Amniotic stem cell (primary cell): Measurements from ENCODE around the gene SYTL1.

Source experiments
- DNase-seq: peaks from one replicate; lab custom pipeline; 2025; lab: John Stamatoyannopoulos, UW

The SYTL1 gene

DNA sequence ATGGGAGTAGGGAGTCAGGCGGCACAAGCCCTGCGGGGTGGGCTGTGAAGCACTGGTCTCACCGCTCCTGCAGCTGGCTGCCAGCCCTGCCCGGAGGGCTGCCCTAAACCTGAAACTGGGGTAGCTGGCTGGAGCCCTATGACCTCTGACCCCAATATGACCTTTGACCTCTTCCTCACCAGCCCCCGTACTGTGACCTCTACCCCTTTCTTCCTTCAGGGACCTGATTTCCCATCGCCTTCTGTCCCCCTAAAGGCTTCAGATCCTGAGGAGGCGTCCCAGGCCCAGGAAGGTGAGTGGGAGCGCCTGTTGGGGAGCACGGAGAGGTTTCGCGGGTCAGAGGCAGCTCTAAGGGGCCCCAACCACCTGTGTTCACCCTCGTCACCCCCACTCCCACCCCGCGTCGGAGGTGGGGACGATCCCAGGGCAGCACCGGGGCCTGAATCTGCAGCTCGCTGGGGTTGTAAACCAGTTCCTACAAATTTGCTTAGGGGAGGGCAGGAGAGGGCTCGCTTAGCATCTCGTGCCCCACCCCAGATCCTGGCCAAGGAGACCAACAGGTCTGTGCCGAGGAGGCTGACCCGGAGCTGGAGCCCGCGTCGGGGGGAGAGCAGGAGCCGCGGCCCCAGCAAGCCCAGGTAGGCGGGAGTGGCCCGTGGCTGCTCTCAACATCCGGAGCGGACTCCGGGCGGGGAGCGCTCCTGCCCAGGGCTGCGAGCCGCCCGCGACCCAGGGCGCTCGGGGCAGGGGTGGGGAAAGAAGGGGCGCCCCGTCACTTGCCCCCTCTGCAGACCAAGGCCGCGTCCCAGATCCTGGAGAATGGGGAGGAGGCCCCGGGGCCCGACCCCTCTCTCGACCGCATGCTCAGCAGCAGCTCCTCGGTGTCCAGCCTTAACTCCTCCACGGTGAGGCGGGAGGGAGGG, 7.3 kb downstream of the SYTL1 start:
- no peak for DNase-seq

DNA sequence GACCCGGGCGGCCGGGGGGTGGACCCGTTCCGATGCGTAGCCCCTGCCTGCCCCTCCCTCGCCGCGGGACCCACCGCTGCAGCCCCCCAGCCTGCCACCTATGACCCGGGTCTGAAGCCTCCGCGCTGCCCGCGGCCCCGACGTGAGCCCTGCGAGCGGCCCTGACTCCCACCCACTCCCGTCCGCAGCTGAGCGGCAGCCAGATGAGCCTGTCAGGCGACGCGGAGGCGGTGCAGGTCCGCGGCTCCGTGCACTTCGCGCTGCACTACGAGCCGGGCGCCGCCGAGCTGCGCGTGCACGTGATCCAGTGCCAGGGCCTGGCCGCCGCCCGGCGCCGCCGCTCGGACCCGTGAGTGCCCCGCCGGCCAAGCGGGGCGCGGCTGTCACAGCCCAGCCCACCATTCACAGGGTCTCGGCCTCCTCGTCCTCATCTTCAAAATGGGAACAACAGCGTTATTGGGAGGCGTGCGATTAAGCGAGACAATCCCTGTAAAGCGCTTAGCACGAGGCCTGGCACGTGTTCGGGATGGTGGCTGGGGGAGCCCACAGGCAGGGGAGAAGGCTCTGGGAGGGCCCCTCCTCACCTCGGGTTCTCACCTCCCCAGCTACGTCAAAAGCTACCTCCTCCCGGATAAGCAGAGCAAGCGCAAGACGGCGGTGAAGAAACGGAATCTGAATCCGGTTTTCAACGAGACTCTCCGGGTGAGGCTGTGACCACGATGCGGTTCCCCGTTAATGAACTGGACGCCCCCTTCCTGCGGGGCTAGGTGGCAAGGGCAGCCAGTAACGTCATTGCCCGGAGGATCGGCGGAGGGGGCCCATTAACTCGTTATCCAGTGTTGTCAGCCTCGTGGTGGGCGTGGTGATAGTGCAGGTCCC, 8.2 kb downstream of the SYTL1 start:
- DNase-seq: no peak

DNA sequence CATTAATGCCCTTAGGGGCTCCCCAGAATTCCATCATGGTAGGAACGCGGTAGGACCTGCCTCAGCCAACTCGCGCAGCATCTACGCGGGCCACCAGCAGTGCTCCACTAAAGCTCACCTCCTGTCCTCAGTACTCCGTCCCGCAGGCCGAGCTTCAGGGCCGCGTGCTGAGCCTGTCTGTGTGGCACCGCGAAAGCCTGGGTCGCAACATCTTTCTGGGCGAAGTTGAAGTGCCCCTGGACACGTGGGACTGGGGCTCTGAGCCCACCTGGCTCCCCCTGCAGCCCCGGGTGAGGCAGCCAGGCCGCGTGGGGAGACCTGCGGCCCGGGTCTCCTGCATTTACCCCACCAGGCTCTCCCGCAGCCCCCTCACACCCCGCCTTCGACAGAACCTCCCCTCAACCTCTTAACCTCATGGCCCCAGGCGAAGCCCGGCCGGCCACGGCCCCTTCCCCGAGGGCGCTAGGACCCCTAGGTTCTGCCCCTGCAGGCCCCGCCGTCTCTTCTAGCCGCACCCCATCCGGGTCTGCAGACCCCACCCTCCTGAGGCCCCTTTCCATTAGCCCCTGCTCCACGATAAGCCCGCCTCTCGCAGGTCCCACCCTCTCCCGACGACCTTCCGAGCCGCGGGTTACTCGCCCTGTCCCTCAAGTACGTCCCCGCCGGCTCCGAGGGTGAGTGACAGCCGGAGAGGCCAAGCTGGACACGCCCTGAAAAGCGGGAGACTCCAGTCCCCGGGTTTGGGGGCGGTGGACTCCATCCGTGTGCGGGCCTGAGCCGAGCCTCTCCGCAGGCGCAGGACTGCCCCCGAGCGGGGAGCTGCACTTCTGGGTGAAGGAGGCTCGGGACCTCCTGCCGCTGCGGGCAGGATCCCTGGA, 9.1 kb downstream of the SYTL1 start:
- no peak for DNase-seq

DNA sequence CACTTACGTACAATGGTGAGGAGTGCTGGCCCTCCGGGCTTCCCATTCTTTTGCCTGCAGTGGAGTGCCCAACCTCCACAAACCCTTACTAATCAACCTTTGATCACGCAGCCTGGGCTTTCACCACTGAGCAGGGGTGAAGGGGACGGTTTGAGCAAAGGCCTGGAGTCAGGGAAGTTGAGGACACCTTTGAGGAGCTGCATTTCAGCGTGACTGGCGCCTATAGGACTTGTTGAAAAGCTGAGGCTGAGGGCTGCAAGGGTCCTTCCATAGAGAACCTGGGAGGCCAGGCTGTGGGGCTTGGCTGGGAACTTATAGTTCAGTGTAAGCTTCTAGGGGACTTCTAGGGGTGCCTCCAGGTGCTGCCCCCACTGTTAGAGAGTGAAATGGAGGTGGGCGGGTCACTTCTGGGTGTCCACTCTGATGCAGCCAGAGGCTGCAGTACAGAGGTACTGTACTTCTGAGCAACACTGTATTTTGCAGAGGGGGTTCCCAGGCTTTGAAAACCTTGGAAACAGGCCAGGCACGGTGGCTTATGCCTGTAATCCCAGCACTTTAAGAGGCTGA, 9.8 kb downstream of the SYTL1 start:
- no peak for DNase-seq

DNA sequence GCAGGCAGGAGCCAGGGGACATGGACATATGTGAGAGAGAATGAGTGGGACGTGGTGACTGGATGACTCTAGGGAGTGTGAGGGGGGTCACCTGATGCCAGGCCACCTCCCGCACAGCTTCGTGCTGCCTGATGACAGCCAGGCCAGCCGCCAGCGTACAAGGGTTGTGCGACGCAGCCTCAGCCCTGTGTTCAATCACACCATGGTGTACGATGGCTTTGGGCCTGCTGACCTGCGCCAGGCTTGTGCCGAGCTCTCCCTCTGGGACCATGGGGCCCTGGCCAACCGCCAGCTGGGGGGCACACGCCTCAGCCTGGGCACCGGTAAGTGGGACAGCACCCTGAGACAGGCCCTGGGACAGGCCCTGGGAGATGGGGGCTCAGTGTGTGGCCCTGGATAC, 11.3 kb downstream of the SYTL1 start:
- no peak for DNase-seq

DNA sequence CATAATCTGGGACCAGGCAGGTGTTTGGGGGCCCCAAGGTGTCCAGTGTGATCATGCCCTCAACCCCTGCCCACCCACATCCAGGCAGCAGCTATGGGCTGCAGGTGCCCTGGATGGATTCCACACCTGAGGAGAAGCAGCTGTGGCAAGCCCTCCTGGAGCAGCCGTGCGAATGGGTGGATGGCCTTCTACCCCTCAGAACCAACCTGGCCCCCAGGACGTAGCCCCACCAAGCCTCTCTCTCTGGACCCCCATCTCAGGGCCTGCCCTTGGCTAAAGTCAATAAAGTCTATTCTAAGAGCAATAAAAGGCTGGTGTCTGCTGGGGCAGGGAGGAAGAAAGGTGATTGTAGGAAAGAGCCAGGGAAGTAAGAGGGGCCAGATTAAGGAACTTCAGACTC, 11.8 kb downstream of the SYTL1 start:
- no peak for DNase-seq

DNA sequence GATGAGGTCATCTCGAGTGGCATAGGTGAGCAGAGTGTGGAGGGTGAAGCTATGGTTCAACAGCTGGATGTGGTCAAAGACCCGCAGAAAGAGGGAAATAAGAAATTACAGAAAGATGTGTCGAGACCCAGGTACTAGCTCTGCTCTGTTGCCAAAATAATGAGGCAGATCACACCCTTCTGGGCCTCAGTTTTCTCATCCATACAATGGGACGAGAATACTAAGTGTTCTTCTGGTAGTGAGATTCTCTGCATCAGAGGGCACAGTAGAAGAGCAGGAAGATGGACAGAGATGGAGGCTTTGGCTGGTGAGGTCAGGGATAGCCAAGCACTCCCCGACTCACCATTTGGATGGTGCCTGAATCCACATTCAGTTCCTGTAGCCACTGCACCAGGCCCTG, 13.9 kb downstream of the SYTL1 start:
- DNase-seq: no peak

DNA sequence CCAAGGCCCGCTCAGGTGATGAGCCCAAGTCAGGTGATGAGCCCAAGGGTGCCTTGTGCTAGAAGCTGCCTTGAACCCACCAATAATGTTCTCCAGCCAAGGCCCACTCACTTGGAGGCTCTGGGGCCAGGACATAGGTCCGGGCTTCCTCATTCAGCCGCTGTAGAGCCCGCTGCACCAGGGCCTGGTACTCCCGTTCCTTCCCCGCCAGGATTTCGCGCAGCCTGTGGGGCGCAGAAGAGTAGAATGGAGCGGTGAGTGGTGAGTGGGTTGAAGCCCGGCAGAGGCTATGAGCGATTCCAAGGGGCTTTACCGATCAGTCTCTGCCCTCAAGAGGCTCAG, 14.4 kb downstream of the SYTL1 start:
- no peak for DNase-seq

DNA sequence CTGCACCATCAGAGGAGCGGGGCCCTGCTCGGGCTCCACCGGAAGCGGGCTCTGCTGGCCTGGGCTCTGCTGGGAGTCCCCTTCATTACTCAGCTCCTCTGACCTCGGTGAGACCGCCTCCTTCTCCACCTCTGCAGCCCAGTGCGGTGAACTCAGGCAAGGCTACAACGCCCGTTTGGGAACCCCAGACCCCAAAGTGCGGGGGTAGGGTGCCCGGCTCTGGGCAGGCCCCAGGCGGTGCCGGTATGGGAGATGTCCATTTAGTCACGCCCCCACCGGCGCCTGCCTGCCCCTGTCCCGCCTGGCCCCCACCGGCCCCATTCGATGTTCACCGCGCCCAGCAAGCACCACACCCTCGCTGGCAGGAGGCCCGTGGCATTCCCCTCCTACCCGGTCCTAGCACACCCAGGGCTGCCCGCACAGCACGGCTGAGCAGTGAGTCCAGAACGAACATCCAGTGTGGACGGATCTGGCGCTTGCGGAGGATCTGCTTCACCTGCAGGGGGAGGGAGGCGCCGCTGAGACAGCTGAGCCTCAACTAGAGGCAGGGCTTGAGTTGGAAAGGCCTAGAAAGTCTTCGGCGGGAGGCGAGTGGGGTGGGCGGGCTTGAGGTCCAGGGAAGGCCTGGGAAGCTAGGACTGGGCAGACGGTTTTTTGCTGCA, 14.9 kb downstream of the SYTL1 start:
- no peak for DNase-seq

DNA sequence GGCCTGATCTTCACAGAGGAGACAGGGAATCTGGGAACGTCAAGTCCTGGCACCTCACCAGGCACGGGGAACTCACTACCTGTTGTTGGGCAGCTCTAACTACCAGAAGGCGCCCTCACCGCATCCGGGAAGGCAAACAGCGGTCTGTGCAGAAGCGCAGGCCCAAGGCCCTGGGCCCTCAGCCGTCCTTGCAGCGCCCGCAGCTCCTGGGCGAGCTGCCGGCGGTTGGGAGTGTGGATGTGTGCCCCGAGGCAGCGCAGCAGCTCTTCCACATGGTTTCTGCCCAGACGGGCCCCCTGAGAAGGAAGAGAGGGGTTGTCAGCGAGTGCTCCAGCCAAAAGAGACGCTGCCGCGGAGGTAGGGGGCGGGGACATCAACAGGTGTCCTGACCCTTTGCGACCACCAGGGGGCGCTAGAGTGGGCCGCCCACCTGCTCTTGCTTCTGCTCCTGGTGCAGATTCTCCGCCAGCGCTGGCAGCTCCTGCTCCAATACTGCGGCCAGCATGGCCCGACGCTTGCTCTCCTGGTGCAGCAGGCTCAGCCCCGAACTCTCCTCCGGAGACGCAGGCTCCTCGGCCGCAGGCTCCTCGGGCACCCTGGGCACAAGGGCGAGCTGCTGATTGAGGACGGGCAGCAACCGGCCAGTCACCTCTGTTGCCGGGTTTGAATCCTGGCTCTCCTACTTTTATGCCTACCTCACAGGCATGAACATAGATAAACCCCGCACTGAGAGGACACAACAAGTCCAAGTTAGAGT, 15.6 kb downstream of the SYTL1 start:
- DNase-seq: no peak

DNA sequence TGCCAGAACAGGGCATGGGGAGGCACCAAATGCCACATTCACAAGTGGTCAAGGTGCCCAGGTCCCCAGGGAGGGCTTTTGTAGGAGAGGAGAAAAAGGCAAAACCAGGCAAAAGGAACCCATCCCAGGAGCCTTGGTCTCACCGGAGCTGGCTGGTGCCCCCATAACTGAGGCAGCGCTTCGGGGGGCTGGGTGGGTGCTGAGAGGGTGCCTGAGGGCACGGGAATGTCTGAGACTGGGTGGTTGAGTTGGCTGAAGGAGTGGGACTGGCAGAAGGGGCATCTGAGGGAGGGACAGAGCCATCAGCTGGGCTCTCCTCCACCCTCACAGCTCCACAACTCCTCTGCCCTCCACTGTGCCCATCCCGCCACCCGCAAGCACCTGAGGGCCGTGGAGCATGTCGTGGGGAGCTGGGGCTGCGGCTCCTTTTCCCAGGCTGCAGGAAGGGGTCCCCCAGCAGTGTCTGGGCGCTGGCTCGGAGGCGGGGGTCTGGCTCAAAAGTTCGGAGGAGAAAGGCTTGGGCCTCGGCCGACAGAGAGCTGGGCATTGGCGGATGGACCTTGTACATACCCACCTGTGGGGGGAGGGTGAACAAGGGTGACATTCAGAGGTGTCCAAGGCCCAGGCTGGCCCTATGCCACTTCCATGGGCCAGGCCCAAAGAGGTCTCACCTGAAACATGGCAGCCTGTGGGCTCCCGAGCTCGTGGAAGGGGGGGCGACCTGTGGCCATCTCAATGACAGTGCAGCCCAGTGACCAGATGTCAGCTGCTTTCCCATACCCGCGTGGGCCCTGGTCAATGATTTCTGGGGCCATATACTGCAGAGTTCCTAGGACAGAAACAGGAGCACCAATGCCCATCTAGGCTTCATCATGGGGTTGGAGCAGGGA, 16.5 kb downstream of the SYTL1 start:
- DNase-seq: no peak

DNA sequence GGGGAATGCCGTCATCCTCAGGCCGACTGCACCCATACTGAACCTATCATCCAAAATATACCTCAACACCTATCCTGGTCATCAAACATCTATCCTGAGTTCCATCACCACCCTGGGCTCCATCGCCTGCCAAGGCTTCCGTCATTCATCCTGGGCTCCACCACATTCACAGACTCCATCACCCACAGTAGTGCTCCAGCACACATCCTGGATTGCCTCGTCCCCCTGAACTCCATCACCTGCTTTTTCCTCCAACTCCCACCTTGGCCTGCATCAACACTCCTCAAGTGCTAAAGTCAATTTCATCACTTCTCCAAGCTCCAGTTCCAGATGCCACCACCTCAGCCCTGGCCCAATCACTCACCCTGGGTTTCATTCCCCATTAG, 17.1 kb downstream of the SYTL1 start:
- DNase-seq: no peak

DNA sequence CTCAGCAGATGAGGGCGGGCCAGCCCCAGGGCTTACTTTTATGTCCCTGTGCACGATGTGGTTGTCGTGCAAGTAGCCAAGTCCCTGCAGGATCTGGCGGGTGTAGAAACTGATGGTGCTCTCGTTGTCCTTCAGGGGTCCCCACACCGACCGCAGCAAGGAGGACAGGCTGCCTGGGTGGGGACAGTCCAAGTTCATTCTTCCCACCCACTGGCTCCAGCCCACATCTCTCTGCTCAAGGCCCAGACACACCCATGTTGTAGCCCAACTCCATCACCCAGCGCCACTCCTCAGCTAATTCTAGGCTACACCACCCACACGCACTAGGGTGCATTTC, 18.0 kb downstream of the SYTL1 start:
- DNase-seq: no peak

DNA sequence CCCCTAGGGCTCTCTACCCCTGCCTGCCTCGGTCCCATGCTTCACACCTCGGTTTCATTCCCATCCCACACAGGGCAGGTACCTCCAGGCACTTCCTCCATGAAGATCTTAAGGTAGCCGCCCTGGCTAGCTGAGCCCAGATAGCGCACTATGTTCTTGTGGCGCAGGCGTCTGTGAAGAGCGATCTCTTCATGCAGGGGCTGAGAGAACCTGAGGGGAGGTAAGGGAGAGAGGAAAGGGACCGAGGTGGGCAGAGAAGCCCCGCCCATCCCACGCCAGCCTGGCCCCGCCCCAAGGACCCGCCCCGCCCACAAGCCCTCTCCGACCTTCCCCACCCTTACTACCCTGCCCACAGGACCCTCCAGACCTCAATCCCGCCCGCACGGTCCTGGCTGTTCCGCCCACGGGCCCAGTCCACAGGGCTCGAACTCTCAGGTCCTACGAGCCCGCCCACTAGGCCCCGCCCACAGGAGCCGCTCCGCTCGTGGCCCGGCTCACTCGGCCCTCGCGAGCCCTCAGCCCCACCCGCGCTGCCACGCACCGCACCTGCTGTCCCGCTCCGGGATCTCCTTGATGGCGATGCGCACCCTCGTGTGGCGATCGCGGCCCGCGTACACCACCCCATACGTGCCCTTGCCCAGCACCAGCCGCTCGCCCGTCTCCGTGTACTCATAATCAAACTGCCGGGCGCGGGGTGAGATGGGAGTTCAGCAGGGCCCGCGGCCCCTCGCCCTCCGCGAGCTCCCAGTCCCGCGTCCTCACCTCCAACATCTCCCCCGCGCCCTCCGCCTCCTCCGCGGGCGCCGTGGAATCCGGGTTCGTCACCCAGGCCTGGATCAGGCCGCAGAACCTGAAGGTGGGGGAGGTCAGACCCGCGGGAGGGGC, 18.6 kb downstream of the SYTL1 start:
- no peak for DNase-seq

DNA sequence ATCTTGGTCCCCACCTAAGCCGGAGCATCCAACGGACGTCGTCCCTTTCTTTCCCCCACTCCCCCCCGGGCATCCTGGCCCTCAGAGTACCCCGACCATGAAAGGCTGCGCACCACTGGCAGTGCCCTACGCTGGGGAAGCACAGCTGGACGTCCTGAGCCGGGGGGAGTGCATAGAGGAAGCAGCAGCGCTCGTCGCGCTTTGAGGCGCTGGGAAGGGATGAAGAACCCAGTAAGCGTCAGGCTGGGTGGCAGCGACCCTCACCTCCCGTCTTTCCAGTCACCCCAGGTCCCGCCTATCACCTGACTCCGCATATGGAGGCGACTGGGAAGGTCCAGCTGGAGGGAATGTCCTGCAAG, 19.2 kb downstream of the SYTL1 start:
- no peak for DNase-seq

DNA sequence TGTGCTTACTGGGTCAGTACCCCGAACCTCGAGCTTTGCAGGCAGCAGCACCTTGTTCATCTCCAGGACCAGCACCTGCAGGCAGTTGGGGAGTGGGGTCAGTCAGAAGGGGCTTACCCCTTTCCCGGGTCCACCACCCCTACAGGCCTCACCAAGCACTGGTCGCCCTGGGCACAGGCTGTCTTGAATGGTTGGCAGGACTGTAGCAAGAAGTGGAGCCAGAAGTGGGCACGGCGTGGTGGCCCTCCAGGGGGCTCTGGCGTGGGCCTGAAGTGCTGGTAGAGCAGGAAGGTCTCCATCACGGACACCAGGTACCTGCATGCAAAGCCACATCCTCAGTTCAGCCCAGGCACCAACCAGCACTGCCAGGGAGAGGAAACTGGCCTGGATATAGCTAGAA, 19.7 kb downstream of the SYTL1 start:
- DNase-seq: no peak

DNA sequence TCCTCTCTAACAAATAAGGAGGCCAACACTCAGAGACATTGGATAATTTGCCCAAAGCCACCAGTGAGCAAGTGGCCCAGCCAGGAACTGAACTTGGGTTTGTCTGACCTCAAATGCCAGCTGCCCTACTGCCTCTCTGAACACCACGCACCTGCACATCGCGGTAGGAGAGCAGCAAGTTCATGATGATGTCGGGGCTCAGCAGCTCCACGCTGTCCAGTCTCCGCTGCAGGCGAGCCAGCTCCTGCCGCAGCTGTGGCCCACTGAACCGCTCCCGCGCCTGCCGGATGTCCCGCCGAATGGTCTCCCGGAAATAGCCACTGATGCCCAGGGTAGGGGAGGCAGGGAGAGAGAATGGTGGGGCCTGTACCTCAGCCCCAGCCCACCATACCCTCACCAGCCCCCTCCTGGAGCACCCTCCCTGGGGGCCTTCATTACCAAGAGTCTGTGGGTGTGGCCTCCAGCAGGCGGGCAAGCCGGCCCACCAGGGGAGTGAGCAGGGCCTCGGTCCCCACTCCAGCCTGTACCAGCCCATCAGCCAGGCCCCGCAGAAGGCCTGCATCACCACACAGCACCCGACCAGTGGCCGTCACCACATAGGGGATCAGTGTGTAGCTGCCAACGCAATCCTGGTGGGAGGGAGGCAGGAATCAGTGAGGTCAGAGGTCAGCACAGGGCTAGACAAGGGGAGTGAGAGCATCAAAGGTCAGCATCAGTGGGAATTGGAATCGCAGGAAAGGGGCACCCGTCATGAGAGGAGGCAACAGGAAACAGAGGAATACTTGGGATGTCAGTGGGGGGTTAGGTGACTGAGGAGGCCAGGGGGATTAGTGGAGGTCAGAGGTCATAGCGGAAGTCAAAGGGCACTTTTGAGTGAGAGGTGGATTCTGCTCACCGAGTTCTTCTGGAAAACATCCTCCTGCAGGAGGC, 22.2 kb downstream of the SYTL1 start:
- DNase-seq: no peak
